Testis (tissue), 2 donors: ENCODE measurements around the gene ADM2.

Source experiments
- CTCF ChIP-seq, 3 experiments: fragments of 450-650 bp in 2 of 3; fragments of 200-600 bp in 1 of 3; sonication (generic) in 1 of 3; IDR thresholded peaks; one replicate each; pipeline ENCODE4 v1.5.1; 2016 to 2019; ENCODE audit warnings: antibody characterized with exemption in 3 of 3, mild to moderate bottlenecking in 2 of 3, moderate library complexity in 1 of 3
- POLR2A ChIP-seq: fragments of 450-650 bp; IDR thresholded peaks from one replicate; pipeline ENCODE4 v1.6.1; 2017; ENCODE audit warnings: antibody characterized with exemption, mild to moderate bottlenecking, moderate library complexity

- no peak for TF ChIP-seq POLR2A
- TF ChIP-seq CTCF (IDR thresholded peaks at IDR 0.05), result no peak
Observed at GRCh38 chr22:50436015-50436830, 45.1 kb upstream of the ADM2 start.
